GM19099 (cell line): ENCODE measurements around the gene PCDH10.

ENCODE experiments used
- POLR2A ChIP-seq: IDR thresholded peaks from 3 replicates; pipeline ENCODE4 v1.6.1; 2011; ENCODE audit warnings: low read depth; ENCODE audit not compliant: insufficient read length; ENCODE audit errors: extremely low read depth

Gene PCDH10

DNA sequence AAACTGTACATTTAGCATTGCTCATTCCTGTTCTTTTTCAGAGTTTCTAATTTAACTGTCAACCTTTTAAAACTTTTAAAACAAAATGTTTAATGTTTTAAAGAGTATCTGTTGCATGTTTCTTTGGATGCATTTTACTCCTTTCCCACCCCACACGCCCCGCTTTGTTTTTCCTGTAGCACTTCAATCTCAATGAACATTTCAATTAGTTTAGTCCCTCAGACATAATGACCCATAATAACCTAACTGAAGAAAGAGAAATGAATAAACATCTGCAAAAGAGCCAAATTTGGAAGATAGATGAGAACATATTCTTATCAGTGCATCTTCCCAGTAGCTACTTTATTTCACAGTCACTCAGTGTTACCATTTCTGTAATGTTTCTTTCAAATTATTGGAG, 7.5 kb downstream of the PCDH10 start:
- no peak for TF ChIP-seq POLR2A

DNA sequence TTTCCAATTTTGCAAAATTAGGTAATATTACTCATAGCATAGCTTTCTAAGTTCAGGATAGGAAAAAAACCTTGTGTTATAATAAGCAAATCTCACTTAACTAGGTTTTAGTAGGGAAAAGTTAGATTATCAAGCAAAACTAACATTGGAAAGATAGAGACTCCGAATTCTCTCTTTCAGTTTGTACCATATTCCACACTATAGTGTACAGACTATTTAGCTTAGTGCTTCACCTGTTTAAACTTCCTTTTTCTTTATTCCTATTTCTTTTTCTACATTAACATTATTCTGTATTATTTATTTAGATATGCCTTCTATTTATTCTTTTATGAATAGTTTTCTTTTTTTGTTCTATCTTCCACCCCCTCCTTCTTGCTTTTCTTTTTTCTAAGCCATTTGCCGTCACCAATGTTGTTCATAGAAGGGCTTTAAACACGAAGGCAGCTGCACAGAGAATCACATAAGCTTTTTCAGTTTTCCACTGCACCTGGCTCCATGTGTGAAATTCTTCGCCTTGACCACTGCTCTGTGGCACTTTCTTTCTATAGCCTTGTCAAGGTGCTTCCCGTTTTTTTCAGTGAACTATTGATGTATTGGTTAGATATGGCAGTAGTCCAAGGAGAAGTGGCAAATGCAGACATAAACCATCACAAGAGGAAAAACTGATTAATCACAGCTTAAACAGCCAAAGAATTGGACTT, 8.5 kb downstream of the PCDH10 start:
- no peak for TF ChIP-seq POLR2A

DNA sequence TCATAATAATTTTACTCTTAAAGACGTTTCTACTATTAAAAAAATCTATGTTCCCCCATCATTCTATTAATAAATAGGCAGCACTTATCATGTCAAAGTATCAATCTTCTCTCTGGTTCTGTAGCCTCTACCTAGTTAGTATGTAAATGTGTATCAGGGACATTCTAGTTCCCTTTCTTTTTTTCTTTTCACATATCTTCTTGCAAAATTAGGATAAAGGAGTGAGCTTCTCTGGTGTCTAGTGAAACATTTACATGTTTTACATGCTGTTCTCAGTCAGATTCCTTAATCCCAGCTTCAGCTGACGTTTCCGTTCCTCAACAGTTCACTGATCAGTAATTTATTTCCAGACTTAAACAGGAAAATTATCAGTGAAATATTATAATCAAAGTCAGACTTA, 11.8 kb downstream of the PCDH10 start:
- no peak for TF ChIP-seq POLR2A

DNA sequence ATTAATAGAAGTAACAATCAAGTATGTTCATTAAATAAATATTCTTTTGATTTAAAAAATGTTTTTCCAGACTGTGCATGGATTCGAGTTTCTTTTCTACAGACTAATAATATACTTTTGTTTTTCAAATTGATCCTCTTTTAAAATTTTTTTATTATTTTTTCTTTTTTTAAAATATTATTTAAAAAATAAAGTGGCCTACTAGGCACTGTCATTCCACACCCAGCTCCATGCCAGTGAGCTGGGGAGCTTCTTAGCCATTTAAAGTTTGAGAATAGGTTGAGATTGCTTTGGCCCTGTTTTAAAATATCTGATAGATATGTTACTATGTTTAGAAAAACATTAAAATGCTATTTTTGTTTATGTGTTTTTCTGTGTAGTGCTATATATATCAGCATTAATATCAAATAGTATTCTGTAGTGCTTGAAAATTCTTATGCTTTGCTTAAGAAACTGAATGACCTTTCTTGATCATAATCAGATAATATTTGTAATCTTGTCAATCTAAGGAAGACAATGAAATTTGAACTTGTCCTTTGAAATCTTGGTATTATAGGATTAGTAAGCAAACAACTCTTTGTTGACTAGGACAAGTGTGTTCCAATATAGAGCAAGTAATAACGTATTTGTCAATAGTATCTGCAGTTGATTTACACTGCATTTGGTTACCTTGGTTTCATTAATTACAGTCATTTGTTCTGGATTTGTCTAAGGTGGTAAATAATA, 12.6 kb downstream of the PCDH10 start:
- no peak for TF ChIP-seq POLR2A

DNA sequence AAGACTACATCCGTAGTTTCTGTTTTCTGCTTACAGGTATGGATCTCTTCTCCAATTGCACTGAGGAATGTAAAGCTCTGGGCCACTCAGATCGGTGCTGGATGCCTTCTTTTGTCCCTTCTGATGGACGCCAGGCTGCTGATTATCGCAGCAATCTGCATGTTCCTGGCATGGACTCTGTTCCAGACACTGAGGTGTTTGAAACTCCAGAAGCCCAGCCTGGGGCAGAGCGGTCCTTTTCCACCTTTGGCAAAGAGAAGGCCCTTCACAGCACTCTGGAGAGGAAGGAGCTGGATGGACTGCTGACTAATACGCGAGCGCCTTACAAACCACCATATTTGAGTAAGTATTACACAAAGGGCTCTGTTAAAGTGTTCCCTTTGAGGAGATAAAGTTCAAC, 13.8 kb downstream of the PCDH10 start:
- no peak for TF ChIP-seq POLR2A

DNA sequence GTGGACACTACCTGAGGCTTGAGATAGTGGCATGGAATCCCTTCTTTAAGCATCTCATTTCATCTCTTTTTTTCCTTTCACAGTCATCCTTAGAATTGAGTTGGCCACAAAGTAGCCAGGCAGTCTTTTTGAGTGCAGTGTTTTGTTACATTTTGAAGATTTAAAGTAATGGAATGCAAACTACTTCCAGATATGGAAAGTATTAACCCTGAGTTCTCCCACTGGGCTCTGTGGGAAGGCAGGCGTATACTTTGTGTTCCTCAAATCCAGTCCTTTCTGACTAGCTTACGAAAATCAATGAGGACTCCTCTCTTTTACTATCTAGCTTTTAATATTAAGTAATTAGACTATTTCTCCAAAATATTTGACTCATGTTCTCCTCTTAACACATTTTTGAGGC, 29.9 kb downstream of the PCDH10 start:
- TF ChIP-seq POLR2A = no peak

DNA sequence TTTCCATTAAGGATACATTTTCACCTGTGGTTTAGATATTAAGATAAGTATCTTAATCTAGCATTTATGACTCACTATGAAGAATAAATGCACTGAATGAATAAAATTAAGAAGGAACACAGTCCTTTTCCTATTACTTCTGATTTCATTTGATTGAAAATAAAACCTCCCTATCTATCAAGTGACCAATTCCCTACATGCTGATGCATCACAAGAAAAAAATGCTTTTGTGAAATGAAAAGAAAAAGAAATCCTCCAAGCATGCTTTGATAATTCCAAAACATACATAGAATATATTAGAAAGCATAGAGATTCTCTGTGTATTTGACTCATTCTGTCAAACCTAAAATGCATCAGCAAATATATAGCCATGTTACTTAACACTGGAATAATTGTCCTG, 37.1 kb downstream of the PCDH10 start:
- TF ChIP-seq POLR2A = no peak

DNA sequence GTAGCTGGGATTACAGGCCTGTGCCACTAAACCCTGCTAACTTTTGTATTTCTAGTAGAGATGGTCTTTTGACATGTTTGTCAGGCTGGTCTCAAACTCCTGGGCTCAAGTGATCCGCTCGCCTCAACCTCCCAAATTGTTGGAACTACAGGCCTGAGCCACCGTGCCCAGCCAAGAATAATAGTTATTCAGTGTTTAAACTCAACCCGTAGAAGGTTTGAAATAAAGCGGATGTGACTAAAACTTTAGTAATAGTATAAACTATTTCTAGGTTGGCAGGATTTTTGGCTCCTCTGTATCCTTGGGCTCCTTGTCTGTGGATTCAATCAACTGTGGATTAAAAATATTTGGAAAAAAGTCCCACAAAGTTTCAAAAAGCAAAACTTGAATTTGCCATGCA, 37.8 kb downstream of the PCDH10 start:
- TF ChIP-seq POLR2A = no peak

DNA sequence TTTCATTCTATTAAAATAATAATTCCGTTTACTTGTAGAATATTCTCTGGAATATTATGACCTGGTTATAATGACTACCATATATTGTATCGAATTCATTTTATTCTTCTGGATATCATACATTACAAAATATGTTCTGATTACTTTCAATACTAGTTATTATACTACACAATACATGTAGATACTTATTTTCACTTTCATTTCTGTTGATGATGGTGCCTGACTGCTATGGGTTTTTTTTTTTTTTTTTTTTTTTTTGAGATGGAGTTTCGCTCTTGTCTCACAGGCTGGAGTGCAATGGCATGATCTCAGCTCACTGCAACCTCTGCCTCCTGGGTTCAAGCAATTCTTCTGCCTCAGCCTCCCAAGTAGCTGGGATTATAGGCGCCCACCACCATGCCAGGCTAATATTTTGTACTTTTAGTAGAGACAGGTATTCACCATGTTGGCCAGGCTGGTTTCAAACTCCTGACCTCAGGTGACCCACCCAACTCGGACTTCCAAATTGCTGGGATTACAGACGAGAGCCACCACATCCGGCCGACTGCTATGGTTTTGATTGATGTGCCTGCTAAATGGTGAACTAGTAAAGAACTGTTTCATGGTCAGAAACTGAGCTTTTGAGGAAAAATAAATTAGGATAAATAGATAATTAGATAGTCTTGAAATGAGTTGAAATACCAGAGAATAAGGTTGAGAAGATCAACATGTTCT, 39.5 kb downstream of the PCDH10 start:
- no peak for TF ChIP-seq POLR2A

DNA sequence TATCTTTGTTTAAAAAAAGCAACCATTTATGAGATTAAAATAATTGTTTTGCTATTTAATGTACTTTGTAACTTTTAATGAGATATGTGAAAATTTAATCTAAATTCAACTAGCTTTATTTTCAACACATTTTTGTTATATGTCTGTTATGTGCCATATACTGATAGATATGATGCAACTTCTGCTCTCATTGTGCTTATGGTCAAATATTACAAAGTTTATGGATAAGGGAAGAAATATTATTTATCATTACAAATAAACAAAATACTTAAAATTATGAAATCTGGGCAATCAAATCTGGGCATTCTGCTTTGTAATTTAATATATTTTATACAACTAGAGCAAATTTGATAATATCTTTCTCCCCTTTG, 40.0 kb downstream of the PCDH10 start:
- no peak for TF ChIP-seq POLR2A

DNA sequence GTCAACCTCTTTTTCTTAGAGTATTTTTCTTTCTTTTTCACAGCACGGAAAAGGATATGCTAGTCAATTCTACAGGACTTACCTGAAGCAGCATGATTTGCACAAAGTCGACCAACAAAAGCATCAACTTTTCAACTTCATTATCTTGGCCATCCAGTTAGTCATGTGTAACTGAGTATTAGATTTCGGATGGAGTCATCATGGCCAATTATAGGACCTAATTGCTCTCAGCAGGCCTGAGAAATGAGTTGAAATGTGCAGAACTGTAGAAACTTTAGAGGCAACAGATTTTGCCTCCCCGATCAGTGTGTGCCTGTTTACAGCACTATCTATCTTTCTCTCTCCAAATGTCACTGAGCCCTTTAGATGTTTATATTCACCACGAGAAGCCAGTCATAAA, 41.0 kb downstream of the PCDH10 start:
- TF ChIP-seq POLR2A = no peak

DNA sequence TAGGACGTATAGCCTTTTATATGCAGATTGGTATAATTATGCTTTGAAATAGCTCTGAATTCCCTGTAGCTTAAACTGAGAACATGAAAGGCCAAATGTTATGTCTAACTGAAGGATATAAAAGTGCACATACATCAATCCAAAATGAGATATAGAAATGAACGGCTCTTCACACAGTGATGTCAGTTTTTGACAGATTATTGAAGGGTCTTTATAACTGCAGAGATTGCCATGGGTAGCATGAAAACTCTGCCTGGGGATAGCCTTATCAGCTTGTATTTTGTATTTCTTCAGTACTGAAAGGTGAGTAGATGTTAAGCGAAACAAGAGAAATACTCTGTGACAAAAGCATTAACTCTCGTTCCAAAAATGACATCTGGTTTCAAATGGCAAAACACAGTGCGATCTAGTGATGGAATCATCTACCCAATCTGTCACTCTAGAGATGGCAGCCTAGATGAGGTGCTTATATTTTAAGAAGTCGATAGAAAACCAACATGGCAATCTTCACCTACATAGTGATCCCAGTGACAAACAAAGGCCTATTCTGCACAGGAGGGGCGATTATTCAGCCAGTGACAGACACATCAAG, 59.7 kb downstream of the PCDH10 start:
- TF ChIP-seq POLR2A = no peak

DNA sequence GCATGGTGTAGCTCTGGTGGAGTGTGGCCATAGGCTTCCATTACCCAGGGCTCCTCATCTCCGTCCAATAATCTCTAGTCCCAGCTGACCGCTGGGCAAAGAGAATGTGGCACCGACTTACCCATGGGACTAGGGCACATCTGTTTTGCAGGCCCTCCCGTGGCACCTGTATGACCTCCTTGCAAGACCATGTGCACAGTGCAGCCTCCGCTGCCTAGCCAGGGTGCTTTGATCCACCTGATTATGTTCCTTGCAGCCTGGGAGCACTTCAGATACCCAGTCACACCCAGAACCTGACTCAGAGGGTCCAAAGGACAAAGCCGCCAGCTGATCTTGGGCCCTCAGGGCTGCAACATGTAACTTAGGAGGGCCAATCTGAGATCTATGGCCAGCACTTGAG, 84.8 kb downstream of the PCDH10 start:
- TF ChIP-seq POLR2A = no peak
